Stimulated activated CD4-positive, alpha-beta T cell treated with anti-CD3 and anti-CD28 coated beads, Interleukin-2, amount 100 ng/mL, for 24 hours (primary cell): ENCODE results near the gene CNOT4.
"Not testable (repeated sequence)": the region's sequence is repeated elsewhere in the genome, so short reads cannot be mapped to it uniquely, and the experiment has no call there.

Experiments
- DNase-seq, 2 donors: peaks; one replicate each; pipeline ENCODE4 v3.0.0-alpha.2; 2020

The CNOT4 gene

GRCh38 chr7:135512135-135512887 lies 2.4 kb upstream of the CNOT4 start:
- peak in 1 of 2 donors; percentile 20 for DNase-seq

GRCh38 chr7:135510592-135511183 lies 786 bp upstream of the CNOT4 start:
- DNase-seq, result no peak

GRCh38 chr7:135509589-135509838 lies 388 bp downstream of the CNOT4 start:
- no peak for DNase-seq

- peak; percentile 14 to 28 for DNase-seq
Observed at GRCh38 chr7:135508883-135509588, 866 bp downstream of the CNOT4 start.

- DNase-seq, result no peak
Observed at GRCh38 chr7:135501402-135501801, 8.5 kb downstream of the CNOT4 start.

GRCh38 chr7:135499818-135500217 lies 10.1 kb downstream of the CNOT4 start:
- no peak for DNase-seq

GRCh38 chr7:135497161-135497560 lies 12.7 kb downstream of the CNOT4 start:
- not testable (repeated sequence) for DNase-seq

GRCh38 chr7:135493362-135493761 lies 16.5 kb downstream of the CNOT4 start:
- DNase-seq, result no peak

- no peak for DNase-seq
Observed at GRCh38 chr7:135492151-135492550, 17.8 kb downstream of the CNOT4 start.

GRCh38 chr7:135490783-135491182 lies 19.1 kb downstream of the CNOT4 start:
- DNase-seq, result no peak

GRCh38 chr7:135489791-135490190 lies 20.1 kb downstream of the CNOT4 start:
- DNase-seq, result no peak

GRCh38 chr7:135486261-135486920 lies 23.5 kb downstream of the CNOT4 start:
- DNase-seq, result no peak

- DNase-seq, result no peak
Observed at GRCh38 chr7:135481598-135481979, 28.3 kb downstream of the CNOT4 start.

GRCh38 chr7:135480966-135481597 lies 28.8 kb downstream of the CNOT4 start:
- no peak for DNase-seq

GRCh38 chr7:135475521-135475920 lies 34.4 kb downstream of the CNOT4 start:
- no peak for DNase-seq

GRCh38 chr7:135469705-135470104 lies 40.2 kb downstream of the CNOT4 start:
- DNase-seq, result not testable (repeated sequence)

- no peak for DNase-seq
Observed at GRCh38 chr7:135467207-135467711, 42.6 kb downstream of the CNOT4 start.

GRCh38 chr7:135466442-135467206 lies 43.3 kb downstream of the CNOT4 start:
- no peak for DNase-seq

- DNase-seq, result no peak
Observed at GRCh38 chr7:135463908-135464307, 46.0 kb downstream of the CNOT4 start.

GRCh38 chr7:135459951-135460567 lies 49.8 kb downstream of the CNOT4 start:
- no peak for DNase-seq

- no peak for DNase-seq
Observed at GRCh38 chr7:135459076-135459475, 50.8 kb downstream of the CNOT4 start.

- DNase-seq, result no peak
Observed at GRCh38 chr7:135454060-135454459, 55.8 kb downstream of the CNOT4 start.
